Neutrophil (primary cell): Measurements from ENCODE around the gene PHF14.
A peak's percentile ranks its signal among the peaks of the same experiment; 100 is the strongest.

ENCODE experiments used
- H3K27ac ChIP-seq: fragments of 200-600 bp; sonication (generic); 2 replicates; pipeline ENCODE4 v1.5.1; 2016; ENCODE audit warnings: mild to moderate bottlenecking, moderate library complexity
- H3K27me3 ChIP-seq: fragments of 200-600 bp; sonication (generic); 2 replicates; pipeline ENCODE4 v1.6.0; 2016; ENCODE audit warnings: mild to moderate bottlenecking
- H3K36me3 ChIP-seq: fragments of 200-600 bp; sonication (generic); 2 replicates; pipeline ENCODE4 v1.5.1; 2017
- H3K4me1 ChIP-seq, 2 experiments: fragments of 200-600 bp in 1 of 2; sonication (generic) in 1 of 2; 1 replicate in 1 of 2; 2 replicates in 1 of 2; pipeline versions ENCODE4 v1.5.1 to v1.6.1; 2013 to 2016; ENCODE audit warnings: low read depth in 1 of 2, low read length in 1 of 2, mild to moderate bottlenecking in 1 of 2, moderate library complexity in 1 of 2; ENCODE audit not compliant: control insufficient read depth in 1 of 2, insufficient read depth in 1 of 2
- H3K4me3 ChIP-seq, 2 experiments: fragments of 200-600 bp in 1 of 2; sonication (generic) in 1 of 2; 1 replicate in 1 of 2; 2 replicates in 1 of 2; pipeline ENCODE4 v1.5.1; 2013 to 2016; ENCODE audit warnings: low read depth in 1 of 2, low read length in 1 of 2, mild to moderate bottlenecking in 1 of 2, moderate library complexity in 1 of 2
- H3K9me3 ChIP-seq: fragments of 200-600 bp; sonication (generic); 2 replicates; pipeline ENCODE4 v1.5.1; 2016
- CTCF ChIP-seq: fragments of 200-600 bp; sonication (generic); IDR thresholded peaks from 2 replicates; pipeline ENCODE4 v1.5.1; 2016; ENCODE audit warnings: antibody characterized with exemption

Gene PHF14

GRCh38 chr7:11206177-11206899, 232.7 kb downstream of the PHF14 start:
- no peaks in the 10 kb centered on the region for H3K9me3 ChIP-seq
- no peak for TF ChIP-seq CTCF
- no peak overlapping the region for H3K4me3 ChIP-seq
- H3K27ac ChIP-seq, result no peak overlapping the region
- H3K36me3 ChIP-seq, result no peaks in the 10 kb centered on the region
- H3K4me1 ChIP-seq, result peaks cover 0 to 2% of the 10 kb centered on the region in 2 experiments
- H3K27me3 ChIP-seq, result no peaks in the 10 kb centered on the region

GRCh38 chr7:11207565-11207964, 233.9 kb downstream of the PHF14 start:
- Histone ChIP-seq H3K4me1 (peaks cover 0 to 10% of the 10 kb centered on the region in 2 experiments), H3K36me3 (no peaks in the 10 kb centered on the region), H3K4me3 (no peak overlapping the region), H3K27ac (no peak overlapping the region), H3K9me3 (no peaks in the 10 kb centered on the region), H3K27me3 (no peaks in the 10 kb centered on the region)
- no peak for TF ChIP-seq CTCF

GRCh38 chr7:11208883-11209465, 235.3 kb downstream of the PHF14 start:
- TF ChIP-seq CTCF, result no peak
- Histone ChIP-seq H3K27ac (no peak overlapping the region), H3K4me3 (no peak overlapping the region), H3K36me3 (no peaks in the 10 kb centered on the region), H3K27me3 (no peaks in the 10 kb centered on the region), H3K9me3 (no peaks in the 10 kb centered on the region), H3K4me1 (peaks cover 0 to 10% of the 10 kb centered on the region in 2 experiments)

- Histone ChIP-seq H3K4me1 (peaks cover 0 to 10% of the 10 kb centered on the region in 2 experiments), H3K27ac (no peak overlapping the region), H3K36me3 (no peaks in the 10 kb centered on the region), H3K27me3 (no peaks in the 10 kb centered on the region), H3K4me3 (no peak overlapping the region), H3K9me3 (no peaks in the 10 kb centered on the region)
- no peak for TF ChIP-seq CTCF
These were observed 236.7 kb downstream of the PHF14 start for GRCh38 chr7:11210374-11210773.

- Histone ChIP-seq H3K27ac (no peak overlapping the region), H3K27me3 (no peaks in the 10 kb centered on the region), H3K9me3 (no peaks in the 10 kb centered on the region), H3K36me3 (no peaks in the 10 kb centered on the region), H3K4me1 (peaks cover 0 to 10% of the 10 kb centered on the region in 2 experiments), H3K4me3 (no peak overlapping the region)
- TF ChIP-seq CTCF, result peak; percentile 54
These were observed 238.5 kb downstream of the PHF14 start for GRCh38 chr7:11212080-11212711.
